Superior temporal gyrus (tissue), 1 donor: ENCODE measurements around the gene MN1.

Source experiments
- DNase-seq: peaks from one replicate; pipeline ENCODE4 v3.0.0-alpha.2; 2016; ENCODE audit errors: extremely low spot score

The MN1 gene

DNA sequence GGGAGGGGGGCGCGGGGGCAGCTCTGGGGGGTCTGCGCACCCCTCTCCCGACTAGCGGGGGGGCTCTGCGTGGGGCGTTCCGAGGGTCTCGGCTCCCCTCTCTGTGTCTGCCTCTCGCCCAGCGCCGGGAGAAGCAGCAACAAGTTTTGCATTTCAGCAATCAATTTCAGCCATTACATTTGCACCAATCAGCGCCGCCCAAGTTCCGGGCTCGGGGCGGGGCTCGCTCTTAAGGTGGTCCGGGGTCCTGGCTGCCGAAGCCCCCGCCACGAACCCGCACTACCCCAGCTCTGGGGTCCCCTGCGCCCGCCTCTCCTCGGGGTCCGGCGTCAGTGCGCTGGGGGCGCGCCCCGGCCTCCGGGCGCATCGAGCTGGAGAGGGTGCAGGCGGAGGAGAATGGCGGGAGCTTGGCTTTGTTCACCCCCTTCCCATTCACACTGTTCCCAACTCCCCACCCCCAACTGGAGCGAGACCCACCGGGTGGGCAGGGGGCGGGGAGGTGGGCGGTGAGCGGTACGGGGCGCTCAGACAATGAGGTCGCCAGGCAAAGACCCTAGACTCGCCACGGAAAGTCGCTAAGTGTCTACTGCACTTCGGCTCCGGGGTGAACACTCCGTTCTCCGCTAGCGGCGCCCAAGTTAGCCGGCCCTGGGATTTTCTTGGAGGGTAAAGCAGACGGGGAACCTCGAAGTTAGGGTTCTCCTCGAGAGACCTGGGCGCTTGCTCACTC, at the start of gene MN1:
TSS of gene MN1 (minus strand) at position 141 of the 730 bp plus-strand sequence. CDS start 1,213 bp downstream, outside the sequence.
- DNase-seq = peak; percentile 79

GRCh38 chr22:27850000-27850521, 48.5 kb upstream of the MN1 start:
- no peak for DNase-seq

DNA sequence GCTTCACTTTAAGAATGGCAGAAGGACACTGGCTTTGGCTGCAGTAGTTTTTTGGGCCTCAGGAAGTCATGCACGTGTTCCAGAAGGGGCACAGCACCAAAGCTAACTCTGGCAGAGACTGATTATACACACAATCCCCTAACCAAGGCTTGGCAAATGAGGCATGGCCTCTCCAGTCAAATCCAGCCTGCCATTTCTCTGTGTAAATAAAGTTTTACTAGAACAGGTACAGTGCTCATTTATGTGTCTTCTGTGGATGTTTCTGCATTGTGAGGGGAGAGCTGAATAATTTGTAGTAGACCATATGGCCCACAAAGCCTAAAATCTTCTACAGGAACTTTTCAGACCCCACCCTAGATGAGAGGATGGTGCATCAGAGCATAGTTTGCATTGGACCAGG, 46.4 kb upstream of the MN1 start:
- no peak for DNase-seq

GRCh38 chr22:27846910-27847309, 45.4 kb upstream of the MN1 start:
- no peak for DNase-seq

- no peak for DNase-seq
Measured at GRCh38 chr22:27846248-27846757, 44.7 kb upstream of the MN1 start.

DNA sequence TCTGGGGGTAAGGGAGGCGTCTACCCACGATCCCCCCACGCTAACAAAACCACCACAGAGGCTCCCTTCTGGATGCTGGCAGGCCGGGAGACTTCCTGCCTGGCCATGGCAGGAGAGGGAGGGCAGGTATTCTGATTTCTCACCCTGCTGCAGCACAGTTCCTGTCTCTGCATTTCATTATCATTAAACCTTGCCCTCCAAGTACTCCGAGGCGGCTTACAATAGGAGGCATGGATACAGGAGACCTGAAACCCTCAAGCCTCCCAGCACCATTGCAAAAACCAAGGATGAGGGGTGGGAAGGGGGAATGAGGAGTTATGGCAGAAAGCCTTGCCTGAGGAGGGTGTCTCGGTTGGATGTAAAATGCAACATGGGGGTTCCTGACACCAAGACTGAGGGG, 44.1 kb upstream of the MN1 start:
- no peak for DNase-seq

DNA sequence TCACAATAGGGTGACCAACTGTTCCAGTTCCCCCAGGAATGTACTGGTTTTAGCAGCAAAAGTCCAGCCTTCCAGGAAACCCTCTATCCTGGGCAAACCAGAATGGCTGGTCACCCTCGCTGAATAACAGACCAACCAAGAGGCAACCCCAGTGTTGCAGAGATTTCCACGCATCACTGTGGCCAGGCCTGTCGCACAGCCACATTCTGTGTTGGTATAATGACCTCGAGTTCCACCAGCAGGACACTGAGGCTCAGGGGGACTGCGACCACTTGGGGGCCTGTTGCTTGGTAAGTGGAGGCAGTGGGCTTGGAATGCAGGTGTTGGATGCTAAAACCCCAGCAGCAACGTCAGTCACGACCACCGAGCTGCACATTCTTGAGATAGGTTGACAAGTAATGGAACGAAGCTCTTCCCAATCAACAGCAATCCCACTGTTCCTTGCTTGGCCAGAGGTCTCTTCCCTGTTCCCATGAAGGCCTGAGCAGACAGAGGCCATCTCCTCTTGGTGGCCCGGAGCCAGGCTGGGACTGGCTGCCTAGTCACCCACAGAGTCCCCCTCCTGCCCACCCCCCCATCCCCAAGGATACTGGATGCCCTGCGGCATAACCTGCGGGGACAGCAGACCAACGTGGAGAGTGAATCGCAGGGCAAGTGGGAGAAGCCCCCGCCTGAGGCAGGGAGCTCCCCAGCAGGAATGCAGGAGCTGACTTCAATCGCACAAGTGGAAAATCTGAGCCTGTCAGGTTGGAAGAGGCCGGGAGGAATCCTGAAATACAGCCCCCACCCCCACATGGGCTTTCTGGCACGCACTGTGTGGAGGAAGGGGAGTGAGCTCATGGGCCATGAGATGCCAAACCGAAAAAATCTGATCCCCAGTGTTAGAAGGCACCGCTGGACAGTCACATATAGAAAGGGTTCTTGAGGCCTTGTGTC, 43.4 kb upstream of the MN1 start:
- DNase-seq = no peak

GRCh38 chr22:27844256-27844655, 42.7 kb upstream of the MN1 start:
- DNase-seq = no peak

DNA sequence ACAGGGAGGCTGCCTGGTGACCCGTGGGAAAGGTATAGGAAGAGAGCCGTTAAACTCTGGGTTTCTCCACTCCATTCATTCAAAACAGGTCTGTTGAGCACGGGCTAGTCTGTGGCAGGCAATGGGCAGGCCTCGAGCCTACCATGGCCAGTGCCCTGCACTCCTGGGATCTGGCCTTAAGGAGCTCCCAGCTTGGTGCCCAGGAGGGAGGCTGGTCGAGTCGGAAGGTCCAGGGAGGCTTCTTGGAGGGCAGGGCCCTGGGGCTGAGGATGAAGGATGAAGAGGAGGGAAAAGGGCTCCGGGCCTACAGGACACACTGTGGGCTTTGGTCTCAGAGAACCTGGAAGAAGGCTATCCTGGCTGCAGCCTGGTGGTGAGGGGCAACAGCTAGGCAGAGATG, 41.9 kb upstream of the MN1 start:
- DNase-seq = no peak

DNA sequence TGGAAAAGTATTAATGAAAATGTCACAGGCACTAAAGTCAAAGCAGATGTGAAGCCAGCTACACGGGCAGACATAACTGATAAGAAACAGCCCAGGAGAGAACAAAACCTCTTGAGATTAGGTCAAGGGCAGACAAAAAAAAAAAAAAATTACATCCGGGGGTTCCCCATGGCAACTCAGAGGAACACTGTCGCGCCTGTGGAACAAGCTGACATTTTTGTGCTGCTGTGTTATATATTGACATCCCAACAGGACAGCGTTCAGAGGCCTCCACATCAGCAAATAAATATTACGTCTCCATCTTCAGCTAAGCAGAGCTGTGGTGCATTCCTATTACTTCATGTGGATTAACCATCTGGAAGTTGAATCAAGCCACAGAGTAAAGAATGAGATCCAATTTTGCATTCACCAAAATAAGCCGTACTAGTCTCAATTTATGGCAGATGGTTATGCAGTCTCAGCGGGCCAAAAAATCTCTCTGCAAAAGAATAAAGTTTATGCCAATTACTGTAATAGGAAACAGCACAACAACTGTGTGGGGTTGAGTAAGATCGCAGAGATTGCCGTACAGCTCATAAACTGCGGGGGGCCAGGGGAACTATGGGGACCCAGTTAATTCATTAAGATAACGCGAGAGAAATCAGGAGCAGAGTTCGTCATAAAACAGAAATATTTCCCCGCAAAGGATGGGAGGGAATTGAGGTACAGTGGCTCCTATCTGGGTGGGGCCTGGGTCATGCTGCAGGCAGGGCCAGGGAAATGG, 41.3 kb upstream of the MN1 start:
- DNase-seq = peak; percentile 39

DNA sequence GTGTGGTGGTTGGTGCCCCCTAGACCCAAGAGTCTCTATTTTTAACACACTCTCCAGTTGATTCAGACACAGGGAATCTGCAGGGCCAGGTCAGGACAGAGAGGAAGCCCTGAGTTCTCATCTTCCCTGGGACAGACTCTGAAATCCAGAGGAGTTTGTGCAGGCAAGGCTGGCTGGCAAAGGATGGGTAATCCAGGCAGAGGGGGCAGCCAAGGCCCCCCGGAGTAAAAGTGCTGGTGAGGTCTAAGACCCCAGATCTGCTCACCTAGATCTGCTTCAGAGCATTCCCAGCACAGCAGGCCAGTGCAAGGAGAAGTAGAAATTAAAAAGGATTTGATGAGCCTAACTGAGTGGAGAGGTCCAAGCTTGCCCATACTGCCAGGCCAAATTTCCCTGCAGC, 40.6 kb upstream of the MN1 start:
- DNase-seq = no peak

- no peak for DNase-seq
Measured at GRCh38 chr22:27840436-27840835, 38.9 kb upstream of the MN1 start.

- DNase-seq = no peak
Measured at GRCh38 chr22:27839057-27839660, 37.6 kb upstream of the MN1 start.

GRCh38 chr22:27836181-27836580, 34.6 kb upstream of the MN1 start:
- DNase-seq = no peak

- no peak for DNase-seq
Measured at GRCh38 chr22:27835446-27835845, 33.9 kb upstream of the MN1 start.

DNA sequence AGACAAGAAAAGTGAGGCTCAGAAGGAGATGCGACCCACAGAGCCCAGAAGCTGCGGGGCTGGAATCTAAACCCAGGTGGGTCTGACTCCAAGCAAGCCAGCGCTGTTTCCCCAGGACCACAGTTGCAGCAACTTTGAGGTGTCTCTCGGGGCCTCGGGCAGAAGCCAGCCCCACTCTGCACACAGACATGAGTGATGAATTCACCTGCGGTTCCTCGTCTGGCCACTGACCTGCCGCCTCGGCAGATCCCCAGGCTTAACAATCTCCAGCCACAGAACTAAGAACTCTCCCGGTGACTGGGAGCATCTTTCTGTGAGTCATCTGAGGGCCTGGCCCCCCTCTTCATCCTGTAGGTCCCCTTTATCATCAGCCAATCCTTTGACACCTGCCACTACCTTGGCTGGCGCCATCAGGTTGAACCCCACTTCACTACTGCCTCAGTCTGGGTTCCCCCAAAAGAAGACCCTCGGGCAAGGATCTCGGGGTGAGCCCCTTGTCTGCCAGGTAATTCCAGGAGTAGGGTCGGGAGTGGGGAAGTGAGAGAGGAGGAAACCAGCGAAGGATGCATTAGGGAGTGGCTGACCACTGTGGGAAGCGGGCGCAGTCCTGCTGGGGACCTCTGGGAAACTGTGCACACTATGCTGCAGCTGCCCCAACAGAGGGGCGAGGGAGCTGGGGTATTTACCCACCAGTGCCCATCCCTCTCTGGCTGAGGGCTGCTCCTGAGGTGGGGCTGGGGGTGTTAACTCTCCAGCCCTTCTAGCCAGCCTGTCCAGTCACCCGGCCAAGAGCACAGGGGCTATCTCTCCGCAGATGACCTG, 33.0 kb upstream of the MN1 start:
- DNase-seq = no peak

GRCh38 chr22:27833803-27834202, 32.2 kb upstream of the MN1 start:
- DNase-seq = no peak

DNA sequence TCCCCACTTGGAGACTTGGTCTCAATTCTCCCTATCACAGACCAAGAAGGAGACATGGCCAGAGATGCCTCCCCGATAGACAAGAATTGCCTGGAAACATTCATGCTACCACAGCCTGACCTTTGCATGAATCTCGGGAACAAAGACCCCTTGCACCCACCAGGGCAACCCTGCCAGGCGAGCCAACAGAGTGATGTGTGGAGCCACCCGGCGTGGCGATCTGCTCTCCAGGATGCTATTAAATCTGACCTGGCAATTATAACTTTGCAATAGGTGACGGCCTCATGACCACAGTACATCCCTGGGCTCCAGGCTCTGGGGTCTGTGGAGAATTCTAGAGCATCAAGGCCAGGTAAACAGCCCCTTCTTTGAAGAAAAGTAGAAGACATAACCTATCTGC, 31.1 kb upstream of the MN1 start:
- no peak for DNase-seq

GRCh38 chr22:27829620-27830019, 28.1 kb upstream of the MN1 start:
- DNase-seq = no peak
